Spleen (tissue), 13 donors: Measurements from ENCODE around the gene ASB6. TPM values are rescaled to one million over a fixed set of nuclear protein-coding genes. Genes with fewer than 3 reads are reported as not detected.

ENCODE experiments used
- DNase-seq: peaks from one replicate; pipeline ENCODE4 v3.0.0-alpha.2; 2020
- H3K27ac ChIP-seq, 8 donors: fragments of 200-600 bp; sonication (generic) in 7 of 8; 1 replicate in 4 of 8; 2 replicates in 4 of 8; pipeline versions ENCODE4 v1.5.0 to v1.8.0; 2016 to 2021; ENCODE audit warnings: inconsistent platforms in 4 of 8, mild to moderate bottlenecking in 4 of 8, moderate library complexity in 1 of 8
- H3K27me3 ChIP-seq, 7 donors: fragments of 200-600 bp; sonication (generic) in 6 of 7; replicated peaks in 1 of 7; 1 replicate in 4 of 7; 2 replicates in 3 of 7; pipeline versions ENCODE4 v1.5.0 to v1.8.0; 2016 to 2021; ENCODE audit warnings: inconsistent platforms in 3 of 7, mild to moderate bottlenecking in 1 of 7
- H3K36me3 ChIP-seq, 6 donors: fragments of 200-600 bp; sonication (generic) in 5 of 6; 1 replicate in 4 of 6; 2 replicates in 2 of 6; pipeline versions ENCODE4 v1.5.0 to v1.8.0; 2016 to 2021; ENCODE audit warnings: inconsistent platforms in 2 of 6
- H3K4me1 ChIP-seq, 6 donors: fragments of 200-600 bp; sonication (generic) in 5 of 6; 1 replicate in 3 of 6; 2 replicates in 3 of 6; pipeline versions ENCODE4 v1.5.0 to v1.8.0; 2016 to 2021; ENCODE audit warnings: inconsistent platforms in 3 of 6
- H3K4me3 ChIP-seq, 8 donors: fragments of 200-600 bp; sonication (generic) in 7 of 8; 1 replicate in 4 of 8; 2 replicates in 4 of 8; pipeline versions ENCODE4 v1.5.0 to v1.8.0; 2016 to 2021; ENCODE audit warnings: inconsistent platforms in 4 of 8, mild to moderate bottlenecking in 4 of 8, moderate library complexity in 2 of 8
- H3K9me3 ChIP-seq, 8 donors: fragments of 200-600 bp; sonication (generic) in 7 of 8; 1 replicate in 4 of 8; 2 replicates in 4 of 8; pipeline versions ENCODE4 v1.5.0 to v1.8.0; 2016 to 2021; ENCODE audit warnings: inconsistent platforms in 4 of 8
- CTCF ChIP-seq, 11 experiments: fragments of 200-600 bp in 7 of 11; fragments of 450-650 bp in 4 of 11; sonication (generic) in 4 of 11; IDR thresholded peaks in 8 of 11; conservative IDR thresholded peaks in 3 of 11; 1 replicate in 7 of 11; 2 replicates in 4 of 11; pipeline versions ENCODE4 v1.4.0 to v1.8.0; 2016 to 2021; ENCODE audit warnings: antibody characterized with exemption in 11 of 11, inconsistent platforms in 4 of 11, mild to moderate bottlenecking in 1 of 11
- POLR2A ChIP-seq, 3 donors: fragments of 450-650 bp; IDR thresholded peaks; one replicate each; pipeline ENCODE4 v1.5.1; 2017; ENCODE audit warnings: antibody characterized with exemption in 3 of 3, mild to moderate bottlenecking in 1 of 3
- POLR2AphosphoS5 ChIP-seq, 3 donors: sonication (generic); formaldehyde crosslinking; IDR thresholded peaks; one replicate each; pipeline ENCODE4 v1.5.1; 2017; ENCODE audit warnings: antibody characterized with exemption in 3 of 3
- WGBS, 5 donors: extraction: QIAGEN DNeasy Blood & Tissue Kit in 3 of 5; methylation state at CpG; one replicate each; pipeline versions ENCODE4 v1.1.5 to v1.1.7; 2013 to 2018; 5-methylcytosine and 5-hydroxymethylcytosine counted together
- intact Hi-C: fragments of 100-400 bp; cut with DNase I; formaldehyde crosslinking; loops from one replicate; pipeline ENCODE4 v1.15.0; 2023; ENCODE audit warnings: low total_unique reads
- long read RNA-seq, 2 donors: transcript quantifications; one replicate each; lab custom pipeline, GENCODE V29; 2026
- polyA plus RNA-seq, 3 donors: library from polyadenylated mRNA; stranded (reverse); fragments of 200-250 nt; gene quantifications; one replicate each; pipeline ENCODE4 v1.2.1, GENCODE V29; 2013
- total RNA-seq, 7 donors: library from RNA; depleted of rRNA in 3 of 7; stranded (reverse); fragments of >200 nt in 3 of 7; fragmentation: NEBNext Ultra II Directional in 4 of 7; extraction: Animal tissue kit (Norgen Biotek cat#: 25700) in 4 of 7; gene quantifications; one replicate each; pipeline versions ENCODE4 v1.1.0 to v1.2.1, GENCODE V29; 2016 to 2021
- donor health status: healthy with polysubstance abuse.
- donor health status: DM: no; HTN: no; CAD: no; lungs with moderate emphysema.
- donor health status: DM: no; HTN: no; CAD: no.
- donor health status: Bipolar disorder and iron deficiency.
- donor health status: healthy.
- donor health status: DM: no; HTN: no; CAD: no.
- donor health status: DM: yes; HTN: yes; CAD: no.

Gene ASB6, protein sequence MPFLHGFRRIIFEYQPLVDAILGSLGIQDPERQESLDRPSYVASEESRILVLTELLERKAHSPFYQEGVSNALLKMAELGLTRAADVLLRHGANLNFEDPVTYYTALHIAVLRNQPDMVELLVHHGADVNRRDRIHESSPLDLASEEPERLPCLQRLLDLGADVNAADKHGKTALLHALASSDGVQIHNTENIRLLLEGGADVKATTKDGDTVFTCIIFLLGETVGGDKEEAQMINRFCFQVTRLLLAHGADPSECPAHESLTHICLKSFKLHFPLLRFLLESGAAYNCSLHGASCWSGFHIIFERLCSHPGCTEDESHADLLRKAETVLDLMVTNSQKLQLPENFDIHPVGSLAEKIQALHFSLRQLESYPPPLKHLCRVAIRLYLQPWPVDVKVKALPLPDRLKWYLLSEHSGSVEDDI
- total RNA-seq (10 to 100 TPM; 17.2 to 30.8 (median 22.3) TPM), polyA plus RNA-seq (10 to 100 TPM; 11.5 to 23.2 (median 17.8) TPM)
- long read RNA-seq, donor 1, partial matches to known transcripts: 0 of 2 reads
- long read RNA-seq, donor 1, other reads (novel, unspliced or antisense): 0 of 2 reads
- long read RNA-seq, donor 2, partial matches to known transcripts: 52 of 63 reads
- long read RNA-seq, donor 2, other reads (novel, unspliced or antisense): 11 of 63 reads

- Histone ChIP-seq H3K27ac (peak within 1 kb of the TSS; percentile 80 to 92 (median 88)), H3K4me3 (peak within 1 kb of the TSS; percentile 67 to 98 (median 94)), H3K27me3 (no peaks in the 10 kb centered on the region), H3K9me3 (no peaks in the 10 kb centered on the region), H3K36me3 (peaks cover 0 to 30% (median 26%) of the 10 kb centered on the region in 6 donors), H3K4me1 (peaks cover 15 to 57% (median 38%) of the 10 kb centered on the region in 6 donors)
- DNase-seq: peak; percentile 99
- TF ChIP-seq CTCF (IDR thresholded peaks at IDR 0.05 in 8 of 11, conservative IDR thresholded peaks at IDR 0.05 in 3 of 11) (peak; percentile 100), POLR2AphosphoS5 (IDR thresholded peaks at IDR 0.05) (peak; percentile 95 to 96 (median 96)), POLR2A (IDR thresholded peaks at IDR 0.05) (peak in 2 of 3 donors; percentile 36 to 55)
- WGBS, 5 donors: 0% methylated on average over 20 to 93 of the region's 93 CpGs
- intact Hi-C loops: loop anchor here (10.0 kb wide), 1 partner anchor 143 kb away; no protein-coding TSS in a partner anchor
These were observed at the start of gene ASB6 for GRCh38 chr9:129641750-129642585. Gene ASB6, minus strand, starts transcription at chr9:129642151. Its CDS starts 152 bp downstream, at chr9:129641999.

GRCh38 chr9:129688285-129689043, 46.5 kb upstream of the ASB6 start:
- Histone ChIP-seq H3K9me3 (no peaks in the 10 kb centered on the region), H3K4me3 (no peak overlapping the region), H3K36me3 (no peaks in the 10 kb centered on the region), H3K27ac (no peak overlapping the region), H3K4me1 (no peaks in the 10 kb centered on the region), H3K27me3 (peaks cover 0 to 4% (median 0%) of the 10 kb centered on the region in 7 donors)
- no peak for DNase-seq
- no peak for TF ChIP-seq POLR2AphosphoS5 (IDR thresholded peaks at IDR 0.05)
- intact Hi-C loops: no loop called here
- 86 to 94% (median 89%) methylated on average over 11 of the region's 11 CpGs for WGBS, 5 donors

DNA sequence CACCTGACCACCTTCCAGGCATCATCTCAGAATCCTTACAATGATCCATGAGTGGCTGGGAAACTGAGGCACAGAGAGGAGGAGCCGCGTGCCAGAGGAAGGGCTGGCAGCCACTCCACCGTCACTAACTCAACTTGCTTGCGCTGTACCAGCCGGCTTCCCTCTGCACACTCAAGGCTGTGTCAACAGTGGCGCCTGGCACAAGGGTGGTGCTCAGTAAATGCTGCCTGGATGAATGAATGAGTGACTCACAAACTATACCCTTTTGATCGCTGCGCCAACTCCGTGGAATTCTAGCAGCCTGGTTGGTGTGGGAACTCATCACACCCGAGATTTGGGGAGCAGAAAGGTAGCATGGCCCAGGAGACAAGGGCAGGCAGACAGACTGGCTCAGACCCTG, 45.4 kb upstream of the ASB6 start:
- WGBS, 5 donors: 83 to 91% (median 86%) methylated on average over 7 to 10 of the region's 10 CpGs
- intact Hi-C loops: no loop called here
- H3K27me3 ChIP-seq: peaks cover 0 to 10% (median 0%) of the 10 kb centered on the region in 7 donors

More for the DNA sequence above, 45.4 kb upstream of the ASB6 start:
- H3K36me3 ChIP-seq: no peaks in the 10 kb centered on the region
- H3K27ac ChIP-seq: no peak overlapping the region
- no peak for TF ChIP-seq POLR2AphosphoS5 (IDR thresholded peaks at IDR 0.05)
- TF ChIP-seq POLR2A (IDR thresholded peaks at IDR 0.05): no peak
- TF ChIP-seq CTCF (IDR thresholded peaks at IDR 0.05 in 8 of 11, conservative IDR thresholded peaks at IDR 0.05 in 3 of 11): no peak
- H3K4me1 ChIP-seq: no peaks in the 10 kb centered on the region
- H3K9me3 ChIP-seq: no peaks in the 10 kb centered on the region
- no peak overlapping the region for H3K4me3 ChIP-seq
- DNase-seq: no peak
